PC-3 (cell line): ENCODE measurements around the gene SLC24A3. TPM values are rescaled to one million over a fixed set of nuclear protein-coding genes. Genes with fewer than 3 reads are reported as not detected.

Experiments used
- ATAC-seq: fragments of 200-7000 bp; cut with Tn5 transposase; 2 replicates; pipeline ENCODE4 v1.9.1; 2020; ENCODE audit warnings: mild to moderate bottlenecking, moderate library complexity
- BruUV-seq: library from RNA; stranded (reverse); fragments of 400-500 nt; replicated peaks from 2 replicates; lab custom pipeline; 2021; lab: Mats Ljungman, UMichigan
- CTCF ChIA-PET: fragments of 300-600 bp; sonication (Branson Sonifier 250); formaldehyde crosslinking; loops from one replicate; lab custom pipeline; 2022; ENCODE audit warnings: antibody characterized with exemption; lab: Charles Lee
- POLR2A ChIA-PET: fragments of 300-600 bp; sonication (Branson Sonifier 250); formaldehyde crosslinking; loops from one replicate; lab custom pipeline; 2022; ENCODE audit warnings: antibody characterized with exemption; ENCODE audit not compliant: unreplicated experiment; lab: Charles Lee
- DNase-seq: peaks from one replicate; pipeline ENCODE4 v3.0.0-alpha.2; 2015
- H2AFZ ChIP-seq: fragments of 300-600 bp; sonication (generic); 2 replicates; pipeline ENCODE4 v1.6.0; 2016; ENCODE audit warnings: antibody characterized with exemption, low read length
- H3F3A ChIP-seq: fragments of 300-600 bp; sonication (generic); one replicate; pipeline ENCODE4 v1.6.0; 2017; ENCODE audit warnings: antibody characterized with exemption, low read length, control low read depth, mild to moderate bottlenecking; ENCODE audit not compliant: unreplicated experiment
- H3K27ac ChIP-seq: fragments of 300-600 bp; sonication (generic); 2 replicates; pipeline ENCODE4 v1.5.1; 2016; ENCODE audit warnings: mild to moderate bottlenecking, low read length
- H3K27me3 ChIP-seq: fragments of 300-600 bp; sonication (generic); 2 replicates; pipeline ENCODE4 v1.6.1; 2016; ENCODE audit warnings: low read length, mixed read lengths
- H3K36me3 ChIP-seq: fragments of 300-600 bp; sonication (generic); 2 replicates; pipeline ENCODE4 v1.6.1; 2016; ENCODE audit warnings: low read depth, mixed run types, low read length, mixed read lengths
- H3K4me1 ChIP-seq: fragments of 300-600 bp; sonication (generic); 2 replicates; pipeline ENCODE4 v1.5.1; 2016; ENCODE audit warnings: low read length; ENCODE audit not compliant: insufficient read depth
- H3K4me2 ChIP-seq: fragments of 300-600 bp; sonication (generic); 2 replicates; pipeline ENCODE4 v1.6.0; 2016; ENCODE audit warnings: low read length
- H3K4me3 ChIP-seq: fragments of 300-600 bp; sonication (generic); 2 replicates; pipeline ENCODE4 v1.5.1; 2016; ENCODE audit warnings: mild to moderate bottlenecking, low read length, mixed read lengths
- H3K79me2 ChIP-seq: fragments of 300-600 bp; sonication (generic); 2 replicates; pipeline ENCODE4 v1.6.1; 2017; ENCODE audit warnings: low read length, mixed read lengths
- H3K9ac ChIP-seq: fragments of 300-600 bp; sonication (generic); 2 replicates; pipeline ENCODE4 v1.6.0; 2016; ENCODE audit warnings: mild to moderate bottlenecking, low read length
- H3K9me2 ChIP-seq: fragments of 300-600 bp; sonication (generic); replicated peaks from 2 replicates; pipeline ENCODE4 v1.6.1; 2016; ENCODE audit warnings: mixed run types, low read length, mixed read lengths
- H3K9me3 ChIP-seq: fragments of 300-600 bp; sonication (generic); 2 replicates; pipeline ENCODE4 v1.6.1; 2016; ENCODE audit warnings: low read length, mixed read lengths
- H4K20me1 ChIP-seq: fragments of 300-600 bp; sonication (generic); 2 replicates; pipeline ENCODE4 v1.6.1; 2016; ENCODE audit warnings: low read length, mixed read lengths
- EZH2 ChIP-seq: fragments of 300-600 bp; sonication (generic); IDR thresholded peaks from one replicate; pipeline ENCODE4 v1.6.1; 2017; ENCODE audit warnings: antibody characterized with exemption, mild to moderate bottlenecking, low read length; ENCODE audit not compliant: unreplicated experiment
- EZH2phosphoT487 ChIP-seq: fragments of 300-600 bp; sonication (generic); IDR thresholded peaks from 2 replicates; pipeline ENCODE4 v1.6.1; 2018; ENCODE audit warnings: mild to moderate bottlenecking, antibody characterized with exemption, low read length, borderline replicate concordance
- intact Hi-C: fragments of 100-400 bp; cut with micrococcal nuclease; formaldehyde crosslinking; loops from 2 replicates; pipeline ENCODE4 v1.9.0; 2023
- total RNA-seq: library from RNA; depleted of rRNA; stranded (reverse); fragments of >200 nt; gene quantifications from 2 replicates; pipeline ENCODE4 v1.2.3, GENCODE V29; 2014
- TF ChIP-seq, protein P1 (sequence below): fragments of 300-600 bp; sonication (generic); conservative IDR thresholded peaks from 2 replicates; pipeline ENCODE4 v1.5.1; 2017; ENCODE audit warnings: antibody characterized with exemption, low read depth, mild to moderate bottlenecking, low read length

The SLC24A3 gene
- total RNA-seq, 1 experiment from 2014 or later, result 0.11 TPM

GRCh38 chr20:19193349-19193748 is 19.1 kb upstream of the SLC24A3 start:
- Histone ChIP-seq H3K4me1 (no peaks in the 10 kb centered on the region), H2AFZ (no peak overlapping the region), H3K27ac (no peak overlapping the region), H3K9ac (no peak overlapping the region), H4K20me1 (no peaks in the 10 kb centered on the region), H3K9me2 (no peaks in the 10 kb centered on the region), H3F3A (no peaks in the 10 kb centered on the region), H3K4me2 (no peak overlapping the region), H3K27me3 (peaks cover 23% of the 10 kb centered on the region), H3K4me3 (no peak overlapping the region), H3K79me2 (no peaks in the 10 kb centered on the region), H3K9me3 (peaks cover 5% of the 10 kb centered on the region; the same call in 1 of the 2 replicates), H3K36me3 (no peaks in the 10 kb centered on the region)
- DNase-seq, result no peak
- intact Hi-C loops, result no loop called here
- TF ChIP-seq, protein P1, sequence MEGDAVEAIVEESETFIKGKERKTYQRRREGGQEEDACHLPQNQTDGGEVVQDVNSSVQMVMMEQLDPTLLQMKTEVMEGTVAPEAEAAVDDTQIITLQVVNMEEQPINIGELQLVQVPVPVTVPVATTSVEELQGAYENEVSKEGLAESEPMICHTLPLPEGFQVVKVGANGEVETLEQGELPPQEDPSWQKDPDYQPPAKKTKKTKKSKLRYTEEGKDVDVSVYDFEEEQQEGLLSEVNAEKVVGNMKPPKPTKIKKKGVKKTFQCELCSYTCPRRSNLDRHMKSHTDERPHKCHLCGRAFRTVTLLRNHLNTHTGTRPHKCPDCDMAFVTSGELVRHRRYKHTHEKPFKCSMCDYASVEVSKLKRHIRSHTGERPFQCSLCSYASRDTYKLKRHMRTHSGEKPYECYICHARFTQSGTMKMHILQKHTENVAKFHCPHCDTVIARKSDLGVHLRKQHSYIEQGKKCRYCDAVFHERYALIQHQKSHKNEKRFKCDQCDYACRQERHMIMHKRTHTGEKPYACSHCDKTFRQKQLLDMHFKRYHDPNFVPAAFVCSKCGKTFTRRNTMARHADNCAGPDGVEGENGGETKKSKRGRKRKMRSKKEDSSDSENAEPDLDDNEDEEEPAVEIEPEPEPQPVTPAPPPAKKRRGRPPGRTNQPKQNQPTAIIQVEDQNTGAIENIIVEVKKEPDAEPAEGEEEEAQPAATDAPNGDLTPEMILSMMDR, result no peak
- TF ChIP-seq EZH2phosphoT487 (no peak), EZH2 (no peak)
- ChIA-PET CTCF (no interaction called here), POLR2A (no interaction called here)
- no TSS peak for BruUV-seq
- ATAC-seq, result no peak

DNA sequence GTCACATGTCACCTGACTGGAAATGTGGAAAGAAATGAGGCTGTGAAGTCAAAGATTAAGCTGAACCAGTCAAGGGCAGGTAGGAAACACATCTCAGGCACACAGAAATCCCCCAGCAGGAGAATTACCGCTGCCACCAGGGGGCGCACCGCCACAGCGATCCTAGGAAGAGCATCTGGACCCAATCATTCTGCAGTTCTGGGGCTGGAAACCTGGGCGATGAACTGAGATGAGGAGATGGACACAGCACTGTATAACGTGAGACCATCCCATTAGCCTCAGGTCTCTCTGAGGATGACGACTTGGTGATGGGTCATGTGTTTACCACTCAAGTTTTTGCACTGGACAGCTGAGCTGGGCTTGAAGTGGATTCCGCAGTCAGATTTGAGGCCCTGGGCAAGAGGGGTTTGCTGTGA is 6.5 kb upstream of the SLC24A3 start:
- no peak overlapping the region for H3K9ac ChIP-seq
- H3K27me3 ChIP-seq, result peaks cover 65% of the 10 kb centered on the region
- DNase-seq (peak; percentile 74), ATAC-seq (peak; percentile 53; the same call in 1 of the 2 replicates)
- intact Hi-C loops, result loop anchor here (1.0 to 5.0 kb wide), 2 partner anchors 456 to 574 kb away; no protein-coding TSS in a partner anchor
- no TSS peak for BruUV-seq
- ChIA-PET CTCF (interaction anchor here (1.3 kb wide), 1 partner anchor 574 kb away, joined by 4 read pairs; no protein-coding TSS in a partner anchor), POLR2A (no interaction called here)
- H3K79me2 ChIP-seq, result no peaks in the 10 kb centered on the region
- TF ChIP-seq, protein P1, result peak; percentile 98
- TF ChIP-seq EZH2phosphoT487, result no peak
- no peak for TF ChIP-seq EZH2
- no peak overlapping the region for H3K4me2 ChIP-seq
- no peaks in the 10 kb centered on the region for H3F3A ChIP-seq
- no peak overlapping the region for H3K27ac ChIP-seq
- no peaks in the 10 kb centered on the region for H3K9me3 ChIP-seq
- no peak overlapping the region for H2AFZ ChIP-seq
- no peak overlapping the region for H3K4me3 ChIP-seq
- H4K20me1 ChIP-seq, result no peaks in the 10 kb centered on the region
- no peaks in the 10 kb centered on the region for H3K36me3 ChIP-seq
- no peaks in the 10 kb centered on the region for H3K4me1 ChIP-seq
- no peaks in the 10 kb centered on the region for H3K9me2 ChIP-seq

GRCh38 chr20:19207541-19207940 is 4.9 kb upstream of the SLC24A3 start:
- H3K4me3 ChIP-seq, result no peak overlapping the region
- no peaks in the 10 kb centered on the region for H3K9me2 ChIP-seq
- DNase-seq (no peak), ATAC-seq (no peak)
- peaks cover 73% of the 10 kb centered on the region for H3K27me3 ChIP-seq
- no peak overlapping the region for H2AFZ ChIP-seq
- no peaks in the 10 kb centered on the region for H3F3A ChIP-seq
- TF ChIP-seq EZH2phosphoT487 (no peak), EZH2 (no peak)
- TF ChIP-seq, protein P1, result no peak
- no peaks in the 10 kb centered on the region for H3K79me2 ChIP-seq
- POLR2A ChIA-PET, result no interaction called here
- no peaks in the 10 kb centered on the region for H3K36me3 ChIP-seq
- no TSS peak for BruUV-seq
- no peak overlapping the region for H3K27ac ChIP-seq
- intact Hi-C loops, result loop anchor here (5.0 kb wide), 1 partner anchor 575 kb away; no protein-coding TSS in a partner anchor
- no peak overlapping the region for H3K9ac ChIP-seq
- H3K9me3 ChIP-seq, result no peaks in the 10 kb centered on the region
- CTCF ChIA-PET, result no interaction called here
- H3K4me2 ChIP-seq, result no peak overlapping the region
- no peaks in the 10 kb centered on the region for H4K20me1 ChIP-seq
- no peaks in the 10 kb centered on the region for H3K4me1 ChIP-seq
